Ureter (tissue), 1 donor: ENCODE results near the gene RNF168. TPM values are rescaled to one million over a fixed set of nuclear protein-coding genes. Genes with fewer than 3 reads are reported as not detected.
"Not testable (repeated sequence)": the region's sequence is repeated elsewhere in the genome, so short reads cannot be mapped to it uniquely, and the experiment has no call there.

Experiments used
- DNase-seq: peaks from one replicate; pipeline ENCODE4 v3.0.0-alpha.2; 2020; ENCODE audit warnings: low spot score
- total RNA-seq: library from RNA; stranded (reverse); gene quantifications from one replicate; pipeline ENCODE4 v1.2.4, GENCODE V29; 2023
- donor health status: DM: yes; HTN: yes; CAD: no.

RNF168 gene
- total RNA-seq, 1 donor from 2014 or later = 23.0 TPM

DNA sequence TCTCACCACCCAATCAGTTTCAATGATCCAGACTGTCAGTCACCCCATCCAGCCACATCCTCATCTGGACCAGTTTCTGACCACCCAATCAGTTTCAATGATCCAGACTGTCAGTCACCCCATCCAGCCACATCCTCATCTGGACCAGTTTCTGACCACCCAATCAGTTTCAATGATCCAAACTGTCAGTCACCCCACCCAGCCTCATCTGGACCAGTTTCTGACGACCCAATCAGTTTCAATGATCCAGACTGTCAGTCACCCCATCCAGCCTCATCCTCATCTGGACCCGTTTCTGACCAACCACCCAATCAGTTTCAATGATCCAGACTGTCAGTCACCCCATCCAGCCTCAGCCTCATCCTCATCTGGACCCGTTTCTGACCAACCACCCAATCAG is 33.4 kb downstream of the RNF168 start:
- DNase-seq = not testable (repeated sequence)

DNA sequence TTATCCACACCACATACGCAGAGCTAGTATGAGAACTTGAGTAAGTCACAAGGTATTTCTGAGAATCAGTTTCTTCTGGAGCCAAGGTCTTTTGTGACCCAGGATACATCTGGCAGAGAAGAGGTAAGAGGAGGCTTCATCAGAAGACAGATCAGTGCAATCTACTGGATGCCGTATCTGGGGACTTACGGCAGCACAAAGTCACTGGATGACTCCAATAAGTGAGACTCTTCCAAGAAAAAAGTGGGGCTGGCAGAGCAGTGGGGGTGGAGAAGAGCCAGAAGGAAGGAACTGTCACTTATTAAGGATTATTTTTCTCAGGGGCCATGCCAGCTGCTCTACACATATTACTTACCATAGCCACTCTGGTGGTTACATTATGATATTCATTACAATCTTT is 39.8 kb downstream of the RNF168 start:
- DNase-seq = no peak

DNA sequence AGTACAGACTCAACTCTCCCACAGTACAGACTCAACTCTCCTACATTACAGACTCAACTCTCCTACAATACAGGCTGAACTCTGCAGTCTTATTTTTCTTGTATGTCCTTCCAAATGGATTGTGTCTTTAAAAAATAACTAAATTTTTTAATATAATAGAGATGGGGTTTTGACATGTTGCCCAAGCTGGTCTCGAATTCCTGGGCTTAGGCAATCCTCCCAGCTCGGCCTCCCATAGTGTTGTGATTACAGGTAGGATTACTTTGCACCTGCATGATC is 40.2 kb downstream of the RNF168 start:
- no peak for DNase-seq

DNA sequence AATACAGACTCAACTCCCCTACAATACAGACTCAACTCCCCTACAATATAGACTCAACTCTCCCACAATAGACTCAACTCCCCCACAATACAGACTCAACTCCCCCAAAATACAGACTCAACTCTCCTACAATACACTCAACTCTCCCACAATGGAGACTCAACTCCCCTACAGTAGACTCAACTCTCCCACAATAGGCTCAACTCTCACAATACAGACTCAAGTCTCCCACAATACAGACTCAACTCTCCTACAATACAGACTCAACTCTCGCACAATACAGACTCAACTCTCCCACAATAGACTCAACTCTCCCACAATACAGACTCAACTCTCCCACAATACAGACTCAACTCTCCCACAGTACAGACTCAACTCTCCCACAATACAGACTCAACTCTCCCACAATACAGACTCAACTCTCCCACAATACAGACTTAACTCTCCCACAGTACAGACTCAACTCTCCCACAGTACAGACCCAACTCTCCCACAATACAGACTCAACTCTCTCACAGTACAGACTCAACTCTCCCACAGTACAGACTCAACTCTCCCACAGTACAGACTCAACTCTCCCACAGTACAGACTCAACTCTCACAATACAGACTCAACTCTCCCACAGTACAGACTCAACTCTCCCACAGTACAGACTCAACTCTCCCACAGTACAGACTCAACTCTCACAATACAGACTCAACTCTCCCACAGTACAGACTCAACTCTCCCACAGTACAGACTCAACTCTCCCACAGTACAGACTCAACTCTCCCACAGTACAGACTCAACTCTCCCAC is 40.7 kb downstream of the RNF168 start:
- DNase-seq = not testable (repeated sequence)

DNA sequence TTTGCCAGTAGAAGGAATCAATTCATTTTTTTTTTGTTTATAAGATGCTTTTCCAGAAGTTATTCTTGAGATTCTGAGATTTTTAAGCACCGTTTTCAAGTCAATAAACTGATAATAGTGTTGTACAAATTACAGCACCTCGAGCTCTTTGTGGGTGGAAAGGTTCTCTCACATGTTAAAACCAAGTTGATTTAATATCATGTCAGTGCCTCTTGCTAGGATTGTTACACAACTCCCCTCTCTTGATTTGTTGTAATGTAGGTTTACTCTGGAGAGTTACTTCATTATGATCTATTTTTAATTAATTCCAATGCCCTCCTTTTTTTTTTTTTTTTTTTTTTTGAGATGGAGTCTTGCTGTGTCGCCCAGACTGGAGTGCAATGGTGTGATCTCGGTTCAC is 45.5 kb downstream of the RNF168 start:
- no peak for DNase-seq

DNA sequence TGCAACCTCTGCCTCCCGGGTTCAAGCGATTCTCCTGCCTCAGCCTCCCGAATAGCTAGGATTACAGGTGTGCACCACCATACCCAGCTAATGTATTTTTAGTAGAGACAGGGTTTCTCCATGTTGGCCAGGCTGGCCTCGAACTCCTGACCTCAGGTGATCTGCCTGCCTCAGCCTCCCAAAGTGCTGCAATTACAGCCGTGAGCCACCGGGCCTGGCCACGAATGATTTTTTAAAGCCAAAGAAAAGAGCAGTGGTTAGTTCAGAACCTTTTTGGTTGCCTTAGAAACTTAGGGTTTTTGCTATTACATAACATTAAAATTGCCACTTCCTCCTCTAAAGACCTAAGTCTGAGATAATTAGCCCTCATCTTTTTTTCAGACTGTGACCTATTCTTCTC is 46.1 kb downstream of the RNF168 start:
- not testable (repeated sequence) for DNase-seq

DNA sequence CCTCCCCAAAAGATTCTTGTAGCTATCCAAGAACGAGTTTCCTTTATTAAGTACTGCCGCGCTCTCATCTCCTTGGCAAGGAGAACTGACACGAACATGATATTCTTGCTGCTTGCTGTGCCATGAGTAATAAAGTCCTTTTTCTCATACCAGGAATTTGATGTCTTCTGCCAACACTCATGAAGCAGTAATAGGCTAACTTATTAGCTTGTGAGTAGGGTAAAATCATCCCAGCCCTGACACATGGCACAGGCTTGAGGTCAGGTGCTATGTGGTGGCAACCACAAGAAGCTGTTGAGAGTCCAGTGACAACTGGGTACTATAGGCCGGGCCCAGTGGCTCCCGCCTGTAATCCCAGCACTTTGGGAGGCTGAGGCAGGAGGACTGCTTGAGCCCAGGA is 48.6 kb downstream of the RNF168 start:
- DNase-seq = no peak

DNA sequence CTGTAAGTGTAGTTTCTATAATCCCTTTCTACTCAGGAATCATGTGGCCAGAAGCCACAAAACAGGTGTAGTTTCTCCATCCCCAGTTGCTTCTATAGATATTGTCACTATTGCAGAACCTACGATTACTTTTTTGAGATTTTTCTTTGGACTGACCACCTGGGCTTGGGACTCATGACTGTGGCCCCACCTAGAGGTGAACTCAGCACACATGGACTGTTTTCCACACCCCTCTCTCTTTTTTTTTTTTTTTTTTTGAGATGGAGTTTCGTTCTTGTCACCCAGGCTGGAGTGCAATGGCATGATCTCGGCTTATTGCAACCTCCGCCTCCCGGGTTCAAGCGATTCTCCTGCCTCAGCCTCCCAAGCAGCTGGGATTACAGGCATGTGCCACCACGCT is 58.2 kb downstream of the RNF168 start:
- DNase-seq = not testable (repeated sequence)

DNA sequence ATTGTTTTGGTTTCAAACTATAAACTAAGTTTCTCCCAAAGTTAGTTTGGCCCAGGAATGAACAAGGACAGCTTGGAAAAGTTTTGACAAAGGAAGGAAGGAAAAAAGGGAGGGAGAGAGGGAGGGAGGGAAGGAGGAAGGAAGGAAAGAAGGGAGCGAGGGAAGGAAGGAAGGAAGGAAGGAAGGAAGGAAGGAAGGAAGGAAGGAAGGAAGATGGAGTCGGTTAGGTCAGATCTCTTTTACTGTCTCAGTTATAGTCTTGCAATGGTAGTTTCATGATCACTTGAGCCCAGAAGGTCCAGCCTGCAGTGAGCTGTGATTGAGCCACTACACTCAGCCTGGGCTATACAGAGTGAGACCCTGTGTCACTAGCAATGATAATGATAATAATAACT is 59.1 kb downstream of the RNF168 start:
- DNase-seq = no peak

DNA sequence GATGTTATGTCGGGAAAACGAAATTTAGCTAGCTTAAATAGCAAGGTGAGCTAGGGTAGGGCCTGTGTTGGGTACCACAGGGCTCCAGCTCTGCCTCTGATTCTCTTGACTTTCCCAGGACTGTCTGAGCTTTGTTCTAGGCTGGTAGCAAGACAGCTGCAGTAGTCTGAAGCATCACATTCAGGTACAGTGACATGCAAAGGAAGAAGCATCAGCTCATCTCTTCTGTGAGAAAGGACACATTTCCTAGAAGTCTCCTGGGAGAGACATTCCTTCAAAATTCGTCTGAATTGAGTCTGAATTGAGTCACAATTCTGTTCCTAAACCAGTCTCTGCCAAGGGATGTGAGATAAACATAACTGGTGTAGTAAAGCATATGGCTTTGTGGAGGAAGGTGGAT is 62.9 kb downstream of the RNF168 start:
- DNase-seq = no peak

DNA sequence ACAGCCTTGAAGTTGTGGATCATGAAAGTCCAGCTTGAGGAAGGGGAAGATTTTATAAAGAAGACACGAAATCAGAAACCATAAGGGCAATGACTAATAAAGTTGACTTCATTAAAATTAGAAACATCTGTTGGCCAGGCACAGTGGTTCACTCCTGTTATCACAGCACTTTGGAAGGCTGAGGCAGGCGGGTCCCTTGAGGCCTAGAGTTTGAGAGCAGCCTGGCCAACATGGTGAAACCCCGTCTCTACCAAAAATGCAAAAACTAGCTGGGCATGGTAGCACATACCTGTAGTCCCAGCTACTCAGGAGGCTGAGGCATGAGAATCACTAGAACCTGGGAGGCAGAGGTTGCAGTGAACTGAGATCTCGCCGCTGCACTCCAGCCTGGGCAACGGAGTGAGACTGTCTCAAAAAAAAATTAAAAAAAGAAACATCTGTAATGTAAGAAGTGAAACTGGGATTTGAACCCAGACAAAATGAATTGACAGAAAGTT is 63.5 kb downstream of the RNF168 start:
- DNase-seq = no peak

DNA sequence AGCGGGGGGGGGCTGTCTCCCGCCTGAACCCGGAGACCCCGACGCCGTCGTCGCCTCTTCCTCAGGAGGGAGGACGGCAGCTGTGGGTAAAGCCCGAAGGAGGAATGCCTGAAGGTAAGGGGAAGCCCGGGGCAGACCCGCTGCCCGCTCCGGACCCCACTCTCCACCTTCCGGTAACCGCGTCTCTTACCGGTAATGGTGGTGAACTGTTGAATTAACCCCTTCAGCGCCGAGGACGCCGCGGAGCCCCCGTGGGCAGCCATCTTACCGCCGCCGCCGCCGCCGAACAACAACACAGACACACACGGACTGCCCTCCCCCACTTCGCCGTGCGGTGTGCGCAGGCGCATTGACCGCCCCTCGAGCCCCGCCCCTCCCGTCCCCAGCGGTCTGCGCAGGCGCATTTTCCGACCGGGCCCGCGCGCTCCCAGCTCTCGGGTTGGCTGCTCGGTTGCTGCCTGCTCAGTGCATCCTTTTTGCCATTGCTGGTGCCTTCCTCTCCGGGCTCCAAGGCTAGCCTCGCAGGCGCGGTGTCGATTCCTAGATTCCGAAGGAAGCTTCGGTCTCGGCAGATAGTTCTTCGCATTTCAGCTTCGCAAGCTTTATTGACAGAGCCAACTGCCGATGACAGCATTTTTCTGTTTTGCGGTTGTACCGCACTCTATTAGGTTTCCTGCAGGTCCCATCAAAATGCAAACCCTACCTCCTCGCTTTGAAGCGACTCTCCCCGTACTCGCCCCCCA is 71.3 kb downstream of the RNF168 start, which contains the start of gene UBXN7:
TSS of gene UBXN7 (minus strand) at position 291 of the 743 bp plus-strand sequence. CDS start at position 263, 28 bp downstream.
- DNase-seq = peak; percentile 96

DNA sequence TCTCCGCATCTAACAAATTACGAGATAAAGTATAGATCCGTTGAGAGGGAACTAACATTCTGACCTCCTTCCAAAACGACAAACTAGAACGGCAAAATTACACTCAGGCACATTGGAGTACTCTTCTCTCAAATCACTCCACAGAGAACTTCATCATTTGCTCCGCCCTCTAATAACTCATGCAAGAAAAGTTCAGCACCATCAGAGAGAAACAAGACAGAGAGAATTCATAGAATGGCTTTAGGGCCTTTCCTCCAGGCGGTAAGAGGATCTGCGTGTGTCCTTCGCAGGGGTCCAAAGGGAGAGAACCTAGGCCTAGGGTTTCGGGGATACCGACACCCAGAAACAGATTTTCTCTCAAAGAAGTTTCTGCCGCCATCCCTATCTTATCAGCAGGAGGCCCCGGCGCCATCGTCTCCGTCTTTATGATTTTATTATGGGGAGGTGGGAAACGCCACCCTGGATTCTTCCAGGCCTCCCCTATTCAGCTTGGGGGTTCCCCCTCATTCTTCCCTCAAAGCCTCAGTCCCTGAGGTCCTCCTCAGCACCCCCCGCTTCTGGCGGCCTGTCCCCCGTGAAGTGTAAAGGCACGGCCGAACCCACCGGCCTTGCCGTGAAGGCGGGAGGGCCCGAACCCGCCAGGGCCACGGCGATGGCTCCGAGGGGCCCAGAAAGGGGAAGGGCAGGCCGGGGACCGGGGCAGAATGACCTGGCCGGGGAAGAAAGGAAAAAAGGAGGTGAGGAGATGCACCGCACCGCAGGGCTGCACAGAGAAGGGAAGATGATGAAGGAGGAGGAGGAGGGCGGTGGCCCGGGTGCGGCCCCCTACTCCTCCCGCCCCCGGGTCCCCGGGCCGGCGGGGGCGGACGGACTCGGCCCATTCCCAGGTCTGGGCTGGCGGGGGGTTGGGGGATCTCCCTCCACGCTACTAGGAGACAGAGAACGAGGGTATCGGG is 72.1 kb downstream of the RNF168 start:
- no peak for DNase-seq

DNA sequence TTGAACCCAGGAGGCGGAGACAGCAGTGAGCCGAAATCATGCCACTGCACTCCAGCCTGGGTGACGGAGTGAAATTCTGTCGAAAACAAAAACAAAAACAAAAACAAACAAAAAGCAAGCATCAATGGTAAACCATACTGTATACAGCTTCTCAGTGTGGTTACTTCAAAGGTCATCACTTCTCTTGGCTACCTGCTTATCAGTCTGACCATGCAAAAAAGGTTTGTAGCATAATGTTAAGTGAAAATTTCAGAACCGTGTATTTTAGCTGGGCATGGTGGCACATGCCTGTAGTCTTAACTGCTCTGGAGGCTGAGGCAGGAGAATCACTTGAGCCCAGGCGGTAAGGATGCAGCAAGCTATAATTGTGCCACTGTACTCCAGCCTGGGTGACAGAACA is 75.5 kb downstream of the RNF168 start:
- no peak for DNase-seq

DNA sequence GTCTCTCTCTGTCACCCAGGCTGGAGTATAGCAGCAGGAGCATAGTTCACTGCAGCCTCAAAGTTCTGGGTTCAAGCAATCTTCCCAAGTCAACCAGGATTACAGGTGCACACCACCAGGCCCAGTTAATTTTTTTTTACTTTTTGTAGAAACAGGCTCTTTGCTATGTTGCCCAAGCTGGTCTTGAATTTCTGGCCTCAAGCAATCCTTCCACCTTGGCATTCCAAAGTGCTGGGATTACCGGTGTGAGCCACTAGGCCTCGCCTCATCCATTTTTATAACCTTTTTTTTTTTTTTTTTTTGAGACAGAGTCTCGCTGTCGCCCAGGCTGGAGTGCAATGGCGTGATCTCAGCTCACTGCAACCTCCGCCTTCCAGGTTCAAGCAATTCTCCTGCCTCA is 79.1 kb downstream of the RNF168 start:
- not testable (repeated sequence) for DNase-seq

DNA sequence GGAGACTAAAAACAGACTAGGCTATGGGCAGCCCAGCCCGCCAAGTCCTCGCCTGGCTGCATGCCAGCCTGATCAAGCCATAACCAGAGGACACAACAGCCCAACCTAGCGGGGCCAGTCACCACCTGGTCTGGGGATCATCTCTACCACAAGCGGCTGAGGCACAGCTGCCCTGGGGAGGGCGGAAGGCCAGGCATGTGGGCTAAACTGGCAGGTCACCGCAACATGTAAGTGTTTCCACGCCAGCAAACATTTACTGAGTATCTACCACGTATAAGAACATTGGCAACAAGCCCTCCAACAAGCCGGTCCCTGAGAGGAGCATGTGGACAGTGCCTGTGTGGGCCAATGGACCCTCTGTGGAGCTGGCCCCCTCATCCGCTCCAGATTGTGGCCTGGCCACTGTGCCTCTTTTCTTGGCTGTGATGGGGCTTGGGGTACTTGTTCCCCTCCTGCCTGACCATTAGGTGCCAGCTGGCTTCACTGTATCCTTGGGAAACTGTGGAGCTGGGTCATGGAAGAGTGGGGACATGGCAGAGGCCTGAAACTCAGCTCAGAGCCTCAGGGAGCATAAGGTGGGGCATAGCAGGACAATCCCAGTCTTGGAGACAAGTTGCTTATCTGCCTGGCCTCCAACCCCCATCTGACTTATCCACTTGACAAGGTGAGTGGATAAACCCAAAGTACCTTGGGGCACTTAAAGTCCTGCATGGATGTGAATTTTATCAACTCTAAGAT is 80.4 kb downstream of the RNF168 start:
- DNase-seq = no peak

DNA sequence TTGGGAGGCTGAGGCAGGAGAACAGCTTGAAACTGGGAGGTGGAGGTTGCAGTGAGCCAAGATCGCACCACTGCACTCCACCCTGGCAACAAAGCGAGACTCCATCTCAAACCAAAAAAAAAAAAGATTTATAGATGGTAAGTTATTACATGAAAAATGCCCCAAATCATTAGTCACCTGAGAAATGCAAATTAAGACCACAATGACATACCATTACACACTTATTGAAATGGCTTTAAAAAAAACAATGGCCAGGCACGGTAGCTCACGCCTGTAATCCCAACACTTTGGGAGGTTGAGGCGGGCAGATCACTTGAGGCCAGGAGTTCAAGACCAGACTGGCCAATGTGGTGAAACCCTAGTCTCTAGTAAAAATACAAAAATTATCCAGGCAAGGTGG is 81.9 kb downstream of the RNF168 start:
- DNase-seq = not testable (repeated sequence)

DNA sequence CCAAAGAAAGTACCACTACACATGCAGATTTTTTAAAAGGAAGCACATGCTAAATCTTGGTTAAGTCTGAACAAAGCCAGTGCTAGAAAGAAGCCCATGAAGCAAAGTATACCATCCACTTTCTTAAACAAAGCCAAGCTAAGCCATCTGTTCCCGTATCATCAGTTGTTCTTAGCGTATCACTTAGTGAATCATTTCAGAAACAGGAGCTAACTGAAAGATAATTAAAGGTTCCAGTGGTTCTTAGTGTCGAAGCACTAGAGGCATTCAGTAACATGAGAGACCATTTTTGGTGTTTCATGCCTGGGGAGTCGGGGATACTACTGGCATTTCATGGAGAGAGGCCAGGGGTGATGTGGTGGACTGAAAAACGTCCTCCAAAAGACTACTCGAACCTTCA is 84.2 kb downstream of the RNF168 start:
- DNase-seq = no peak
